ENCODE data around the gene SUSD1.

DNA sequence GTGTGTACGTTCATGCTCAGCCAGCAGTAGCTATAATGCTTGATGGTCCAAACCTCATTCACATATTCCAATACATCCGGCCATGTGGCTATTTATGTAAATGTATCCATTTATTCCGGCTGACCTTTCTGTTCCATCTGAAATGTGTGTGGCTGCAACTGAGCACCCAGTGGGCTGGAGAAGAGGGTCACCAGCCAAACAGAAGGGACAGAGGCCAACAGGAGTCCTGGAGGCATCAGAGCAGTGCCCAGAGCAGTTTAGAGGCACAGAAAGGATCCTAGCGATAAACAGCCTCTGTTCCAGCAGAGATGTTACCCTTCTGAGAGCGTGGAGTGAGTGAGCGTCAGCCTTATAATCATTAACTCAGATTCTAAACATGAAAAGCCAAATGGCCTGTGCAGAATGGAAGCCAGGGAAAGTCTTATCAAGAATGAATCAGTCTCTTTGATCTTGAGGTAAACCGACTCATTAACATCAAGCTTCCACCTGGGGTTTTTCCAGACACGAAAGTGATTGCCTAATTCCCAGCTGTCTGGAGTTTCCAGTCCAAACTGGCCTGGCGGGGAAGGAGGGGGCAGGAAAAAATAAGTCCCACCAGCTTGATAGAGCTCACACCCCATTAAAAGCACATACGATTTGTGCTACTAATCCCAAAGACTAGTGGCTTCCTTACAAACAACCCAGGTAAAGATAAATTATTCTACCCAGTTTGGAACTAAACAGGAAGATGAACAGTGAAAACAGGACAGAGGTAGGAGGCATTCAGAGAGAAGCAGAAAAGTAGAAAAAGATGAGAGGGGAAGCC, 55.7 kb downstream of the SUSD1 start:
- TF ChIP-seq, protein P1, sequence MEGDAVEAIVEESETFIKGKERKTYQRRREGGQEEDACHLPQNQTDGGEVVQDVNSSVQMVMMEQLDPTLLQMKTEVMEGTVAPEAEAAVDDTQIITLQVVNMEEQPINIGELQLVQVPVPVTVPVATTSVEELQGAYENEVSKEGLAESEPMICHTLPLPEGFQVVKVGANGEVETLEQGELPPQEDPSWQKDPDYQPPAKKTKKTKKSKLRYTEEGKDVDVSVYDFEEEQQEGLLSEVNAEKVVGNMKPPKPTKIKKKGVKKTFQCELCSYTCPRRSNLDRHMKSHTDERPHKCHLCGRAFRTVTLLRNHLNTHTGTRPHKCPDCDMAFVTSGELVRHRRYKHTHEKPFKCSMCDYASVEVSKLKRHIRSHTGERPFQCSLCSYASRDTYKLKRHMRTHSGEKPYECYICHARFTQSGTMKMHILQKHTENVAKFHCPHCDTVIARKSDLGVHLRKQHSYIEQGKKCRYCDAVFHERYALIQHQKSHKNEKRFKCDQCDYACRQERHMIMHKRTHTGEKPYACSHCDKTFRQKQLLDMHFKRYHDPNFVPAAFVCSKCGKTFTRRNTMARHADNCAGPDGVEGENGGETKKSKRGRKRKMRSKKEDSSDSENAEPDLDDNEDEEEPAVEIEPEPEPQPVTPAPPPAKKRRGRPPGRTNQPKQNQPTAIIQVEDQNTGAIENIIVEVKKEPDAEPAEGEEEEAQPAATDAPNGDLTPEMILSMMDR (IDR thresholded peaks at IDR 0.05), result no peak
- TF ChIP-seq POLR2A (IDR thresholded peaks at IDR 0.05) (no peak), EP300 (IDR thresholded peaks at IDR 0.05) (no peak)

Measured in ovary (tissue), 3 donors.